NCI-H146 (cell line): ENCODE measurements around the gene THEM4.

ENCODE experiments used
- DNase-seq: peaks from one replicate; lab custom pipeline; 2025; lab: John Stamatoyannopoulos, UW

Gene THEM4

DNA sequence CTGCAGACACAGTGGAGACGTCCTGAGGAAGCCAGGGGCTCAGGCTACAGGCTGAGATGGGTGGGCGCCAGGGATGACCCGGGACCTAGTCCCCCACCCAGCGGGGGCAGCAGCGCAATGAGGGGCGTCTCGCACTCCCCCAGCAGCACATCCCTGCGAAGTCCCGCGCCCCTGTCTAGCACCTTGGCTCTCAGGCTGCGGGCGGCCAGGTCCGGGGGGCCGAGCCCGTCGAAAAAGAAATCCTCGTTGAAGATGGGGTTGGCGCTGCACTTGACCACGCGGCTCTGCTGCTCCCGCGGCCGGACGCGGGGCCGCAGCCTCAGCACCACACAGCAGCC lies 71.5 kb downstream of the THEM4 start:
- DNase-seq = no peak

DNA sequence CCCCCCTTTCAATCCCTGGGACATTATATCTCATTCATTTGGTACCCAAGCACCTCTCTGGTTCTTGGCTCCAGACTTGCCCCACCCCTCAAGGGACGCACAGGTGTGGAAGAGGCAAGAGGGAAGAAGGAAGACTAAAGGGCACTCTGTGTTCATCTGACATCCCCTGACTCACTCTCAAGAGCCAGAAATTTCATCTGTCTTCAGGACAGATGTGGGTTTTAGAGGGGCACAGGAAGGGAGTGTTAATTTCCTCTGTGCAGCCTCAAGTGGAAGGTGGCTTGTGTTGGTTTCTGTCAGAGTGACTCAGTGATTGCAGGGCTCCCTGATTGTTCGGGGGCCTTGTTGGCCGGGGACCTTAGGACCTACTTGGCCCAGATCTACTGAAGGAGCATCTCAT lies 72.1 kb downstream of the THEM4 start:
- no peak for DNase-seq

DNA sequence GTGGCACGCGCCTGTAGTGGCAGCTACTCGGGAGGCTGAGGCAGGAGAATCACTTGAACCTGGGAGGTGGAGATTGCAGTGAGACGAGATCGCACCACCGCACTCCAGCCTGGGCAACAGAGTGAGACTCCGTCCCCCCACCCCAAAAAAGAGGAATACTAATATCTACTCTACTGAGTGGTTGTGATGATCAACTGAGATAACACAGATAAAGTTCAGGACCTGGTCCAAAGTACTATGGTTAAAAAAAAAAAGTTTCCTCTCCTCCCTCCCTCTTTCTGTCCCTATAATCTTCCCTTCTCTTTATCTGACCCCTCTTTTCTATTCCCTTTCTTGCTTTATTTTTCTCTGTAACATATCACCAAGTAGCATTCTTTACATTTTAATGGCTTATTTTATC lies 73.7 kb downstream of the THEM4 start:
- no peak for DNase-seq

DNA sequence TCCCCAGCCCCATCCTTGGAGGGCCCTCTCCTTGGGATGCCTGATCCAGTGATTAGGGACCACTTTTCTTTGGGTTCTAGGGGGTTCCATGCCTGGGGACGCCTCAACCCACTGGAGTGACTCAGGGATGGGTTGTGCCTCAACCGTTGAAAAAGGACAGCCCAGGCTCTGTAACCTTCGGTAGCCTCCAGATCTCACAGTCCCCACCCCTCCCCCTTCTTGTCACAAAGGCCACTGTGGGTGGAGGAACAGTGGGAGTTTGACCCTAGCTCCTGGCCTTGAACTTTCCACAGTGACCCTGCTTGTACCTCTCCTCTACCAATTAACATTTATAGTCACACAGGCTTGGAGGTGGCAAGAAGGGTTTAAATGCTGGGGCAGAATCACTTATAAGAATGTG lies 75.1 kb downstream of the THEM4 start:
- DNase-seq = no peak

DNA sequence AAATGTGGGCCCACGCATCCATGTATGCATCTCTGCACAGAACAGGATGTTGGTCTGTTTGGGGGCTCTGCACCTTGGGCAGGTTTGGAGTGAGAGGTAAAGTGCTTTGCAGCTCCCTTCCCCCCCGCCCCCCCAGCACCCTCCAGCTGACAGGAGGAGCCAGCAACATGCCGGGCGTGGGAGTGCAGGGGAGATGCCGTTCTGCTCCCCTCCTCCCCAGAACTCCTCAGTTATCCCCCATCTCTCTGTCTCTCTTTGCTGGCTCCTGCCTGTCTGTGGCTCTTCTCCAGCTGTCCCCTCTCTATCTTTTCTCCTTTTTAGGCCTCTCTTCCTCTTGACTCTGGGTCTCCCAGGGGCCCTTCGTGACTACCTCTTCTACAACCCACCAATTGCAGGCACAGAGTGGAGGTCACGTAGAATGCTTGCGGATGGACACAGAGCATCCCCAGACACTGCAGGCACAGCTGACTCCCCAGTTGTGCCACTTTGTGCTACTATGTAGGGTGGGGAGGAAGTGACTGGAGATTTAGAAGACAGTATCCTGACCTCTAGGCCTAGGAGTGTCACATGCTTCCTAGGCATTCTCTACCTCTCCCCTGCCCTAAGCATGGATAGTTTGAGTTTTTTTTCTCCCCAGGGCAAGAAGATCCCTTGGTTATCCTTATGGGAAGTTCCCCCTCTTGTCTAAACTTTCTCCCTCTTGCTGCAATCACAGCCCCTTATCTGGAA lies 76.0 kb downstream of the THEM4 start:
- DNase-seq = no peak

DNA sequence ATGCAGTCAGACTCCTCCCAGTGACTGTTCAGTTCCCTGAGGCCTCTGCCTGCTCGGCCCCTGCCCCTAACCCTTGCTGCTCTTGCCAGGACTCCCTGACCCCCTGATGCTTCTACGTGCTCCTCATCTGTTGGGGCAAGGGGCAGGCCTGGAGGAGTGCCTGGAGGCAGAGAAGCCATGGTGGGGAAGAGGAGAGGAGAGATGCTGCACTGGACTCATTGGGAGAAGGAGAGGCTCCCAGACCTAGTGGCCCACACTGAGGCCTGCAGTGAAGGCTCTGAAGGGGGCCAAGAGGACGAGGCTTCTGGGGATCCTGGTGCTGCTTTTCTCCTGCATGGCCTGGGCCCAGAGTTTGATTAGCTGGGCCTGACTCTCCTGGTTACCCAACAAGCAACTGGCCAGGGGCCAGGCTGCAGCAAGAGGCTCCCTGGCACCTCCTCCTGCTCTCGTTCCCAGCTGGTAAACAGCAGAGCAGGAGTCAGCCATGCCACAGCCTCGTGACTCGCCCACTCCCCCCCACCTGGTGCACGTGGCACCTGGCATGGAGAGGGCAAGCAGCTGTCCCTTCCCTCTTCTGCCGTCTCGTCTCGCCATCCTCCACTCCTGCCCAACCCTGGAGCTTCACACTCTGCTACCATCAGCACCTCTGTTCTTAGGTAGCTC lies 76.9 kb downstream of the THEM4 start:
- no peak for DNase-seq

DNA sequence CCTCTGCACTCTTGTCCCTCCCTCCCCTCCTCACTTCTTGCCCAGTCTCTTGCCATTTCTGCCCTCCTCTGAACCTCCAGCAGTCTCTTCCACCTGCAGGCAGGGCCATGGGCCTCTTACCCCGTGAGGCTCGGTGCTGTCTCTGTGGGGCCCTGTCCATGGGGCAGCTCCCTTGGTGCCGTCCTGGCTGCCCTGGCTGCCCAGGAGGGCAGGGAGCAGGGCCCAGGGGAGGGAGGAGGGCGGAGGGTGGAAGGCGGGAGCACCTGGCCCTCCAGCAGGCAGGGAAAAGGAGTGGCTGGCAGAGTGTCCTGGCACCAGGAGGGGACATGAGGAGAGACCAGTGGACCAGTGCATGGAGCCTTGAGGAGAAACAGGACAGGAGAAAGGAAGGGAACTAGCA lies 77.7 kb downstream of the THEM4 start, which contains the start of gene RORC:
Gene RORC (minus strand): TSS at position 198 of the 400 bp plus-strand sequence. CDS start 38 bp downstream, at position 160.
- no peak for DNase-seq

DNA sequence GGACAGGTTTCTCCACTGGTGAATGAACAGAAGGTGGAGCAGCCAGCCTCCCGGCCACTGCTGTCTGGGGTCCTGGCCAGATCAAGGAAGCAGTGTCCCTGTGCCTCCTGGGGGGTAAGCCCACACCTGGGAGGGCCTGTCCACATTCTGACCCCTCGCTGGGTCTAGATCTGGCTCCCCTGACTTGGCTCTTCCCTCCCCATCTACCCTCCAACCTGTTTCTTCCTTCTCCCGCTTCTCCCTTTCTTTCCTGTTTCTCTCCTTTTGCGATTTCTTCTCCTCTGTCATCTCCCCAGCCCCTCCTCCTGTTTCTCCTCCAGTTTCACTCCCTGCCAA lies 78.1 kb downstream of the THEM4 start:
- DNase-seq = no peak

DNA sequence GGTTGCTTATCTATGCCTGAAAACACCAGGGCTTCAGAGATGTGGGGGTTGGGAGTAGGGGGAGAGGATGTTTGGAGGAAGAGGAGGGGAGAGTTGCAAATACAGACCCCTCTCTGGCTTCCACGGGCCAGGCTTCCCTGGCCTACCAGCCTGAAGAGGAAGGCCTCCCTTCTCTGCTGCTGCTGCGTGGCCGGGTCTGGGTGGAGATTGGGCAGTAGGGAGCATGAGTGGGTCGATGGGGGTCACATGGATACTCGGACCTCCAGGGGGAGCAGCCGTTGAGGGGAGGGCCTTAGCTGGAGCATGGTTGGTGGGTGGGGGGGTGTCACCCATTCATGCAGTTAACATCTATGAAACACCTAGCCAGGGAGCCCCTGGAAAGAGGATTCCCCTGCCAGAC lies 79.3 kb downstream of the THEM4 start:
- no peak for DNase-seq

DNA sequence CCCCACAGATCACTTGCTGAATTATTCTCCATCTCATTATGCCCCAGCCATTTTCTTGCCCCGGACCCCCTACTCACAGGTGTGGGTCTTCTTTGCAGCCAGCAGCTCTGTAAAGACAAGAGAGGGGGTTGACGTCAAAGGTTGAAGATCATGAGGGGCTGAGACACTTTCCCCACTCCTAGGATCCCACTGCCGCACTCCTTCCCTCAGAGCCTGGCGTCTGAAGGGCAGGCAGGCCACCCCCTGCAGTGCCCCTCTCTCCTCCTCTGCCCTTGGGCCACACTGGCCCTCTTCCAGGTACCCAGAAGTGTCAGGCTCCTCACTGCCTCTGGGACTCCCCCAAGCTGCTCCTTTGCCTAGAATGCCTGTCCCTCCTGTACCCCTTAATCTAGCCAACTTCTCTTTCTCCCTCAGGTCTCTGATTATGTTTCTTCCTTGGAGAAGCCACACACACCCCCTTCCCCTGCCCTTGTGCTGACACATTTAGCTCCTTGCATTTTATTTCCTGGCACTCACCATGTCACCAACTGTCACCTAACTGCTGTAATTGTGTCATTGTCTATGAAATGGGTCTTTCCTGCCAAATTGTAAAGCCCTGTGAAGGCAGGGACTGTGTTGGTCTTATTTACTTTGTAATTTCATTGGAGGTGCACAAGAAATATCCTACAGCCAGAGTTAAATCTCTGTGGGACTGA lies 79.8 kb downstream of the THEM4 start:
- no peak for DNase-seq

DNA sequence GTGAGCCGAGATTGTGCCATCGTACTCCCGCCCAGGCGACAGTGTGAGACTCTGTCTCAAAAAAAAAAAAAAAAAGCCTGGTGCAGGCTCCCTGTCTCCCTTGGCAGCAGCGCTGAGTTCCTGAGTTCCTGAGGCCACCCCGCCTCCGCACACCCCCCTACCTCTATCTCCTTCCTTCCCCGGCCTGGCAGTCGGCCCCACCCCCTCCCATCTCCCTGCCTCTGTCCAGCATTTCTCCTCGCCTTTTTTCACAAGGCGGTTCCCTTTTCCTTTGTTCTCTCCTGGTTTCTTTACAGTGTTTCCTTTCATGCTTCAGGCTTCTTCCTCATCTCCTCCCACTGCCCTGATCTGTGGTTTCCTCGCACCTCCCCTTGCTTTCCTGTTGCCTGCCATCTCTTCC lies 80.4 kb downstream of the THEM4 start:
- DNase-seq = peak; percentile 9

DNA sequence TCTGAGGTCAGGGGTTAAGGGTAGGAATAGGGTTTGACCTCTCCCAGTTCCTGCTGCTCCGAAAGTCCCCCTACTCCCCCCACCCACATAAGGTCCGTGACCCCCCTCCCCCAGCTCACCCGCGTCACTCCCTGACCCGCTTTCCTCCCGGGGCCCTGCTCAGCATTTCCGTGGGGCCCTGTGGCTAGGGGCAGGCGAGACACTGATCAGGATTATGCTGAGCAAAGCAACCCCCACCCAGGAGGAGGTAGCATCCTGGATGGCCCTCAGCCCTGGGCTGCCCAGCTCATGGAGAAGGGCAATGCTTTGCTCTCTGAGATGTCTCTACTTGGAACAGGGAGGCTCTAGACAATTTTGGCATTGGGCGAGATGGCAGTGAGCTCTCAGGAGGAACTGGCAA lies 81.5 kb downstream of the THEM4 start:
- no peak for DNase-seq

DNA sequence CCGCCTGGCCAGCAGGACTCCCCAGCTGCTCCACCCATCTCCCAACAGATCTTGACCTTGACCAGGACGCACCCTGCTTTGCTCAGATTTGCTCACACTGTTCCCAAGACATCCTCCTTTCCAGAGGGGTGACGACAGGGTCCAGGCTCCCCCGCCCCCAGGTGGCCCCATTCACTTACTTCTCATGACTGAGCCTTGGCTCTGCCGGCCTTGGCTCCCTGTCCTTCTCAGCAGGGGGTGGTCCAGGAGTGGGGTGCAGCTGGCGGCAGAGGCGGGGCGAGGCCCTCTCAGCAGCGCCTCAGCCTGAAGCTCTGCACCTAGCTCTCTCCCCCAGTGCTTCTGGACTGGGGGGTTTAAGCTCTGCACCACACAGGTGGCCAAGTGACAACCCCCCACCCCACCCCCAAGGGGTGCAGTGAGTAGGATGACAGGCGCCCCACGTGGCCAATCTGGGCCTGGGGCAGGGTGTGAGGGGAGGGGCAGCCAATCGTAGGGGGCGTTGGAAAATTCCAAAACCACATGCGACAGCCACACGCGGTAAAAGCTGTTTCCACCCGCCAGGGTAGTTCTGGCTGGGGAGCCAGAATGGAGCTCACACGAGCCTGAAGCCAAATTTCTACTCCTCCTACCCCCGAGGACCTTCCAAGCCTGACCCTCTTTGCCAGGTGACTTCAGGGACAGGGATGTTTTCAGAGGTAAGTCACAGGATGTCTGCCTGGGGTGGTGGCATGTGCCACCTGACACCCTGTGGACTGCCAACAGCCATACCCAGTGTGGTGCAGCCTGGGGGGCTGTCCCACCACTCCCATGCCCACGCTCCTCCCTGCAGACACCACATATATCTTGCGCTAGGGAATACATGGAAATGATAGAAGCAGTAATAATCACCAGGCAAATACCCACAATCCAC lies 83.3 kb downstream of the THEM4 start:
- DNase-seq = no peak

DNA sequence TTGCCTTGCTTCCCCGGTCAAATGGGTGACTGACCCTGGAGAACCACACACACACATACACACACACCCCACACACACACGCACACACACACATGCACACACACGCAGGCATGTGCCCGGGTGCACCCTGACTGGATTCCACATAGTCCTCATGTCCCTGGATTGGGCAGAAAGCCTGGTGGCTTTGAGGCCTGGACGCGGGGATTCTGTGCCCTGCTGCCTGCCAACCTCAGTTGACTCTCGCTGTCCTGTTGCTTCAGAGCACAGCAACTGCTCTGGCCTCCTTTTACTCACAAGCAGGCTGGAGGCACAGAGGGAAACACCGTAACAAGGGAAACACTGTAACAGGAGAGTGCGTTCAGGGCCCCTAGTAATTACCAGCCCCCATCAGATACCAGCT lies 84.1 kb downstream of the THEM4 start:
- DNase-seq = no peak
